SK-N-SH (cell line): Measurements from ENCODE around the gene CCDC183. TPM values are rescaled to one million over a fixed set of nuclear protein-coding genes. Genes with fewer than 3 reads are reported as not detected.

ENCODE experiments used
- CTCF ChIA-PET: fragments of 300-600, 350-600 bp; formaldehyde crosslinking; extraction: SDS; loops from one replicate; lab custom pipeline; 2021; lab: Yijun Ruan, JAX
- POLR2A ChIA-PET: fragments of 350-600 bp; sonication (Branson Sonifier 250); formaldehyde crosslinking; extraction: SDS; loops from one replicate; lab custom pipeline; 2020; ENCODE audit warnings: antibody characterized with exemption, inconsistent platforms; lab: Yijun Ruan, JAX
- DNase-seq: peaks from one replicate; pipeline ENCODE4 v3.0.0; 2012
- H2AFZ ChIP-seq: fragments of 200-600 bp; sonication (generic); 2 replicates; pipeline ENCODE4 v1.8.1; 2016; ENCODE audit warnings: antibody characterized with exemption, mild to moderate bottlenecking, low read depth
- H3F3A ChIP-seq: fragments of 200-600 bp; sonication (generic); replicated peaks from 2 replicates; pipeline ENCODE3; 2016; ENCODE audit warnings: antibody characterized with exemption, mild to moderate bottlenecking; ENCODE audit not compliant: insufficient read depth
- H3K27ac ChIP-seq, 2 experiments: fragments of 200-500 bp in 1 of 2; fragments of 200-600 bp in 1 of 2; sonication (Bioruptor generic) in 1 of 2; sonication (generic), shearing (Covaris generic) in 1 of 2; 2 replicates each; pipeline versions ENCODE4 v1.5.1 to v1.6.1; 2014 to 2016; ENCODE audit warnings: low read depth in 2 of 2, inconsistent platforms in 1 of 2, low read length in 1 of 2, mild to moderate bottlenecking in 1 of 2, mixed read lengths in 1 of 2
- H3K27me3 ChIP-seq: fragments of 200-600 bp; sonication (generic), shearing (Covaris generic); 2 replicates; pipeline ENCODE4 v1.6.1; 2016; ENCODE audit warnings: mixed run types; ENCODE audit not compliant: insufficient read depth
- H3K36me3 ChIP-seq, 2 experiments: fragments of 200-500 bp in 1 of 2; fragments of 200-600 bp in 1 of 2; sonication (Bioruptor generic) in 1 of 2; sonication (generic) in 1 of 2; replicated peaks in 1 of 2; 2 replicates each; pipeline versions ENCODE3 to v1.5.1; 2014 to 2016; ENCODE audit warnings: low read length in 1 of 2, mild to moderate bottlenecking in 1 of 2; ENCODE audit not compliant: insufficient read depth in 2 of 2, control insufficient read depth in 1 of 2
- H3K4me1 ChIP-seq, 2 experiments: fragments of 200-500 bp in 1 of 2; fragments of 200-600 bp in 1 of 2; sonication (Bioruptor generic) in 1 of 2; sonication (generic), shearing (Covaris generic) in 1 of 2; 2 replicates each; pipeline versions ENCODE4 v1.5.1 to v1.6.1; 2014 to 2016; ENCODE audit warnings: low read depth in 1 of 2, low read length in 1 of 2, mixed run types in 1 of 2; ENCODE audit not compliant: insufficient read depth in 2 of 2, control insufficient read depth in 1 of 2
- H3K4me2 ChIP-seq: fragments of 200-600 bp; sonication (generic), shearing (Covaris generic); 2 replicates; pipeline ENCODE4 v1.6.1; 2017; ENCODE audit warnings: mixed run types
- H3K4me3 ChIP-seq, 2 experiments: fragments of 200-500 bp in 1 of 2; fragments of 200-600 bp in 1 of 2; sonication (Bioruptor generic) in 1 of 2; sonication (generic), shearing (Covaris generic) in 1 of 2; 2 replicates each; pipeline versions ENCODE4 v1.5.1 to v1.8.1; 2014 to 2016; ENCODE audit warnings: low read depth in 2 of 2, inconsistent platforms in 1 of 2, low read length in 1 of 2, mild to moderate bottlenecking in 1 of 2, mixed read lengths in 1 of 2, moderate library complexity in 1 of 2
- H3K79me2 ChIP-seq: fragments of 200-600 bp; sonication (generic); 2 replicates; pipeline ENCODE4 v1.8.1; 2017; ENCODE audit warnings: mild to moderate bottlenecking; ENCODE audit not compliant: insufficient read depth
- H3K9ac ChIP-seq: fragments of 200-600 bp; sonication (generic); 2 replicates; pipeline ENCODE4 v1.6.1; 2017; ENCODE audit warnings: mixed run types
- H3K9me2 ChIP-seq: fragments of 200-600 bp; sonication (generic); 2 replicates; pipeline ENCODE4 v1.6.1; 2017; ENCODE audit warnings: mixed run types
- H3K9me3 ChIP-seq: fragments of 200-600 bp; sonication (generic); 2 replicates; pipeline ENCODE4 v1.6.1; 2017; ENCODE audit warnings: mixed run types, mild to moderate bottlenecking, moderate library complexity
- H4K20me1 ChIP-seq: fragments of 200-600 bp; sonication (generic); 2 replicates; pipeline ENCODE4 v1.6.1; 2017; ENCODE audit warnings: mild to moderate bottlenecking, mixed run types; ENCODE audit not compliant: insufficient read depth
- CHD2 ChIP-seq: fragments of 150-350 bp; IDR thresholded peaks from 2 replicates; pipeline ENCODE4 v1.6.1; 2018; ENCODE audit warnings: low read length; ENCODE audit not compliant: partially characterized antibody
- CTCF ChIP-seq: fragments of 200-600 bp; sonication (generic); IDR thresholded peaks from 2 replicates; pipeline ENCODE4 v1.6.1; 2017; ENCODE audit warnings: antibody characterized with exemption, mild to moderate bottlenecking, moderate library complexity
- EP300 ChIP-seq, 2 experiments: IDR thresholded peaks; 2 replicates each; pipeline versions ENCODE4 v1.4.0 to v1.6.1; 2012; ENCODE audit warnings: borderline replicate concordance in 1 of 2, low read depth in 1 of 2, low read length in 1 of 2
- FOXM1 ChIP-seq: IDR thresholded peaks from 2 replicates; pipeline ENCODE4 v1.4.0; 2012; ENCODE audit warnings: low read depth, mild to moderate bottlenecking
- MEF2A ChIP-seq: IDR thresholded peaks from 2 replicates; pipeline ENCODE4 v1.4.0; 2012; ENCODE audit warnings: low read depth, borderline replicate concordance
- MXI1 ChIP-seq: IDR thresholded peaks from 2 replicates; pipeline ENCODE4 v1.6.1; 2012; ENCODE audit warnings: mild to moderate bottlenecking, low read depth, low read length, improper control_type of control experiment
- NFIC ChIP-seq: IDR thresholded peaks from 2 replicates; pipeline ENCODE4 v1.4.0; 2012; ENCODE audit warnings: borderline replicate concordance
- REST ChIP-seq: IDR thresholded peaks from 2 replicates; pipeline ENCODE4 v1.6.1; 2012; ENCODE audit warnings: mild to moderate bottlenecking, low read depth, low read length, moderate library complexity
- RFX5 ChIP-seq: IDR thresholded peaks from 2 replicates; pipeline ENCODE4 v1.6.1; 2012; ENCODE audit warnings: mild to moderate bottlenecking, improper control_type of control experiment, low read length
- RXRA ChIP-seq: IDR thresholded peaks from 2 replicates; pipeline ENCODE4 v1.4.0; 2012; ENCODE audit warnings: low read depth, mild to moderate bottlenecking, borderline replicate concordance
- SIN3A ChIP-seq: IDR thresholded peaks from 2 replicates; pipeline ENCODE4 v1.6.1; 2012; ENCODE audit warnings: low read depth, mild to moderate bottlenecking, low read length, moderate library complexity, borderline replicate concordance
- SMC3 ChIP-seq: IDR thresholded peaks from 2 replicates; pipeline ENCODE4 v1.6.1; 2012; ENCODE audit warnings: low read depth, low read length, improper control_type of control experiment
- TAF1 ChIP-seq: IDR thresholded peaks from 2 replicates; pipeline ENCODE4 v1.6.1; 2012; ENCODE audit warnings: low read depth, mild to moderate bottlenecking, low read length, moderate library complexity, borderline replicate concordance
- TCF12 ChIP-seq: IDR thresholded peaks from 2 replicates; pipeline ENCODE4 v1.4.0; 2012
- YY1 ChIP-seq: IDR thresholded peaks from 2 replicates; pipeline ENCODE4 v1.4.0; 2012; ENCODE audit warnings: low read depth, mild to moderate bottlenecking
- WGBS: methylation state at CpG from one replicate; pipeline ENCODE4 v1.1.6; 2017; ENCODE audit warnings: low lambda C conversion rate; 5-methylcytosine and 5-hydroxymethylcytosine counted together
- polyA plus RNA-seq, 3 experiments: library from polyadenylated mRNA; depleted of rRNA; stranded (reverse); fragments of >200 nt; gene quantifications; 2 replicates each; pipeline ENCODE4 v1.2.3, GENCODE V29; 2012

CCDC183 gene
- polyA plus RNA-seq, 1 of the 3 experiments (the other 2 are of a cell fraction) = 5.3 TPM

GRCh38 chr9:136854842-136855460 lies 58.8 kb downstream of the CCDC183 start:
- Histone ChIP-seq H3K79me2 (peaks cover 12% of the 10 kb centered on the region; the same call in 1 of the 2 replicates), H3K9ac (no peak overlapping the region), H3K27ac (no peak overlapping the region), H3K9me3 (no peaks in the 10 kb centered on the region), H3K4me3 (no peak overlapping the region), H3K4me2 (no peak overlapping the region), H4K20me1 (no peaks in the 10 kb centered on the region; the same call in 1 of the 2 replicates), H3K9me2 (no peaks in the 10 kb centered on the region), H3K4me1 (peaks cover 4 to 23% of the 10 kb centered on the region in 2 experiments; a peak in 3 of 4 replicates), H3F3A (no peaks in the 10 kb centered on the region), H3K36me3 (peaks cover 0 to 11% of the 10 kb centered on the region in 2 experiments), H3K27me3 (no peaks in the 10 kb centered on the region), H2AFZ (no peak overlapping the region)
- TF ChIP-seq SMC3 (no peak), MXI1 (no peak), REST (no peak), MEF2A (no peak), EP300 (IDR thresholded peaks at IDR 0.05; ENCODE audit: borderline replicate concordance in 1 of 2, low read depth in 1 of 2, low read length in 1 of 2) (no peak), TAF1 (no peak), RXRA (no peak), SIN3A (no peak)
- POLR2A ChIA-PET = no interaction called here
- CTCF ChIA-PET = interaction anchor here (2.2 kb wide), 1 partner anchor 12 kb away, joined by 9 read pairs; the partner anchor contains the start of gene AJM1
- DNase-seq = no peak
- 94% methylated on average over 11 of the region's 23 CpGs for WGBS

GRCh38 chr9:136855461-136856078 lies 59.4 kb downstream of the CCDC183 start:
- no peaks in the 10 kb centered on the region for H3F3A ChIP-seq
- CTCF ChIA-PET = interaction anchor here (1.4 to 2.2 kb wide), 2 partner anchors 13 kb away, joined by 4 to 9 read pairs; partner anchors contain the start of gene AJM1
- POLR2A ChIA-PET = no interaction called here
- no peaks in the 10 kb centered on the region for H3K9me2 ChIP-seq
- H3K4me3 ChIP-seq = no peak overlapping the region
- DNase-seq = no peak
- no peak overlapping the region for H2AFZ ChIP-seq
- peaks cover 0 to 12% of the 10 kb centered on the region in 2 experiments for H3K36me3 ChIP-seq
- H3K4me1 ChIP-seq = peaks cover 3 to 16% of the 10 kb centered on the region in 2 experiments; a peak in 3 of 4 replicates
- TF ChIP-seq TCF12 (no peak), MXI1 (no peak), YY1 (no peak), NFIC (no peak), CHD2 (no peak), REST (no peak), CTCF (no peak), RFX5 (no peak), FOXM1 (no peak), EP300 (IDR thresholded peaks at IDR 0.05; ENCODE audit: borderline replicate concordance in 1 of 2, low read depth in 1 of 2, low read length in 1 of 2) (no peak), MEF2A (no peak)
- H3K27me3 ChIP-seq = no peaks in the 10 kb centered on the region
- no peaks in the 10 kb centered on the region for H4K20me1 ChIP-seq
- H3K9me3 ChIP-seq = no peaks in the 10 kb centered on the region
- H3K79me2 ChIP-seq = 0 out of 2 replicates have a peak, but pooled peaks cover 6% of the 10 kb centered on the region
- H3K4me2 ChIP-seq = no peak overlapping the region
- no peak overlapping the region for H3K9ac ChIP-seq
- WGBS = 93% methylated on average over 3 of the region's 26 CpGs
- H3K27ac ChIP-seq = no peak overlapping the region
